OCI-LY3 (cell line): ENCODE results near the gene CELF5.

ENCODE experiments used
- EZH2phosphoT487 ChIP-seq: fragments of 200-600 bp; shearing (Covaris generic); IDR thresholded peaks from 2 replicates; pipeline ENCODE4 v1.6.1; 2018; ENCODE audit warnings: antibody characterized with exemption, mixed run types, low read depth
- TF ChIP-seq, protein P1 (sequence below): fragments of 200-600, 300-600 bp; sonication (generic); IDR thresholded peaks from 2 replicates; pipeline ENCODE4 v1.5.1; 2014; ENCODE audit warnings: antibody characterized with exemption, low read length, low read depth

DNA sequence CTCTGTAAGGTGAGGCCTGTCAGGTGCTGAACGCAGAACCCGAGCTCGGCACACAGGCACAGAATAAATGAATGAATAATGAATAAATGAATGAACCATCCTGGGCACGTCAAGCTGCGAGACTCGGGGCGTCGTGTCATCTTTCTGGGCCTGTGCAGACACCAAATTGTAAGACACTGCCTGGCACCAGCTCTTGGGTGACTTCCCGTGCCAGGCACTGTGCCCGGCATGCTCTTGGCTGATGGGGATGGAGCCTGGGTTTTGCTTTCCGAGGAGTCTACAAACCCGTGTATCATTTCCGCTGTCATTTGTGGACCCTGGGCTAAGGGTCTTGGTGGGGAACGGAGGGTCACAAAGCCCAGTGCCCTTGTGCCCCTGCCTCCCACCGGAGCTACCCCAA, 43.9 kb downstream of the CELF5 start:
- TF ChIP-seq, protein P1, sequence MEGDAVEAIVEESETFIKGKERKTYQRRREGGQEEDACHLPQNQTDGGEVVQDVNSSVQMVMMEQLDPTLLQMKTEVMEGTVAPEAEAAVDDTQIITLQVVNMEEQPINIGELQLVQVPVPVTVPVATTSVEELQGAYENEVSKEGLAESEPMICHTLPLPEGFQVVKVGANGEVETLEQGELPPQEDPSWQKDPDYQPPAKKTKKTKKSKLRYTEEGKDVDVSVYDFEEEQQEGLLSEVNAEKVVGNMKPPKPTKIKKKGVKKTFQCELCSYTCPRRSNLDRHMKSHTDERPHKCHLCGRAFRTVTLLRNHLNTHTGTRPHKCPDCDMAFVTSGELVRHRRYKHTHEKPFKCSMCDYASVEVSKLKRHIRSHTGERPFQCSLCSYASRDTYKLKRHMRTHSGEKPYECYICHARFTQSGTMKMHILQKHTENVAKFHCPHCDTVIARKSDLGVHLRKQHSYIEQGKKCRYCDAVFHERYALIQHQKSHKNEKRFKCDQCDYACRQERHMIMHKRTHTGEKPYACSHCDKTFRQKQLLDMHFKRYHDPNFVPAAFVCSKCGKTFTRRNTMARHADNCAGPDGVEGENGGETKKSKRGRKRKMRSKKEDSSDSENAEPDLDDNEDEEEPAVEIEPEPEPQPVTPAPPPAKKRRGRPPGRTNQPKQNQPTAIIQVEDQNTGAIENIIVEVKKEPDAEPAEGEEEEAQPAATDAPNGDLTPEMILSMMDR = no peak
- no peak for TF ChIP-seq EZH2phosphoT487
